ENCODE results near the gene TENT5C. TPM values are rescaled to one million over a fixed set of nuclear protein-coding genes. Genes with fewer than 3 reads are reported as not detected.
A peak's percentile ranks its signal among the peaks of the same experiment; 100 is the strongest.

The TENT5C gene
- total and polyA plus RNA-seq, 9 of the 15 experiments (the other 6 are each of a cell fraction or from before 2014, with no cell fraction given), result 1.8 to 7.7 (median 4.0) TPM

- TF ChIP-seq PBX2 (CRISPR knock-in tag; IDR thresholded peaks at IDR 0.05; ENCODE audit: low read depth) (no peak), PBX2 (tag; conservative IDR thresholded peaks at IDR 0.05; ENCODE audit: low read depth) (no peak), FOXO4 (CRISPR knock-in tag; IDR thresholded peaks at IDR 0.05) (no peak), ZFP91 (CRISPR knock-in tag; IDR thresholded peaks at IDR 0.05) (peak; percentile 89), BRCA1 (IDR thresholded peaks at IDR 0.05) (no peak), BRCA1 (CRISPR knock-in tag; IDR thresholded peaks at IDR 0.05) (no peak), ZC3H8 (IDR thresholded peaks at IDR 0.05) (no peak), FOXA3 (CRISPR knock-in tag; conservative IDR thresholded peaks at IDR 0.05 in 1 of 2, IDR thresholded peaks at IDR 0.05 in 1 of 2) (peak in 1 of 2 experiments; percentile 58; a peak in 1 of 4 replicates), ZNF347 (CRISPR knock-in tag; IDR thresholded peaks at IDR 0.05; ENCODE audit: low read depth) (no peak), E2F6 (IDR thresholded peaks at IDR 0.05; ENCODE audit: borderline replicate concordance in 1 of 2, extremely low read depth in 1 of 2, insufficient read depth in 1 of 2, insufficient read length in 1 of 2, low read depth in 1 of 2, low read length in 1 of 2, poor library complexity in 1 of 2, severe bottlenecking in 1 of 2) (peak in 1 of 2 experiments; percentile 41), HMBOX1 (IDR thresholded peaks at IDR 0.05) (no peak), L3MBTL2 (IDR thresholded peaks at IDR 0.05) (peak; percentile 62; the same call in 1 of the 2 replicates), BRF2 (IDR thresholded peaks at IDR 0.05; ENCODE audit: borderline replicate concordance, insufficient read depth, insufficient read length) (no peak), KDM2B (CRISPR knock-in tag; IDR thresholded peaks at IDR 0.05) (no peak), STAT5A (IDR thresholded peaks at IDR 0.05; ENCODE audit: borderline replicate concordance, low read length) (peak; percentile 40), EP300 (IDR thresholded peaks at IDR 0.05; ENCODE audit: low read length) (peak; percentile 74), NFRKB (IDR thresholded peaks at IDR 0.05; ENCODE audit: low read depth) (peak; percentile 21; the same call in 1 of the 2 replicates)
Observed at GRCh38 chr1:117613969-117614729, 8.3 kb downstream of the TENT5C start (continued).

Measured in K562 (cell line).